Mesenchymal stem cell (in vitro differentiated cells and primary cell): ENCODE data around the gene SLC31A1.

Experiments
- DNase-seq: peaks from one replicate; pipeline ENCODE4 v3.0.0-alpha.2; 2013
- H2AFZ ChIP-seq: one replicate; pipeline ENCODE4 v1.6.1; 2013; ENCODE audit warnings: low read depth, mild to moderate bottlenecking, control low read depth, inconsistent platforms, low read length, moderate library complexity
- H2AK5ac ChIP-seq: 2 replicates; pipeline ENCODE4 v1.6.1; 2013; ENCODE audit warnings: low read length, moderate library complexity, mild to moderate bottlenecking, inconsistent platforms; ENCODE audit not compliant: severe bottlenecking
- H2BK120ac ChIP-seq: one replicate; pipeline ENCODE4 v1.6.1; 2013; ENCODE audit warnings: low read depth, mild to moderate bottlenecking, inconsistent platforms, low read length, moderate library complexity
- H2BK12ac ChIP-seq, 2 experiments: one replicate each; pipeline ENCODE4 v1.6.1; 2013; ENCODE audit warnings: inconsistent platforms in 2 of 2, low read length in 2 of 2, mild to moderate bottlenecking in 2 of 2, moderate library complexity in 2 of 2, control low read depth in 1 of 2
- H2BK15ac ChIP-seq: one replicate; pipeline ENCODE4 v1.6.1; 2013; ENCODE audit warnings: mild to moderate bottlenecking, low read depth, inconsistent platforms; ENCODE audit not compliant: poor library complexity, severe bottlenecking
- H2BK5ac ChIP-seq: 2 replicates; pipeline ENCODE4 v1.6.1; 2013; ENCODE audit warnings: low read depth, mild to moderate bottlenecking, low read length, control low read depth, inconsistent platforms; ENCODE audit not compliant: poor library complexity, severe bottlenecking
- H3K14ac ChIP-seq, 2 experiments: one replicate each; pipeline ENCODE4 v1.6.1; 2013; ENCODE audit warnings: inconsistent platforms in 2 of 2, low read length in 2 of 2, control low read depth in 1 of 2, mild to moderate bottlenecking in 1 of 2, moderate library complexity in 1 of 2
- H3K18ac ChIP-seq, 2 experiments: one replicate each; pipeline ENCODE4 v1.6.1; 2013; ENCODE audit warnings: inconsistent platforms in 2 of 2, low read length in 2 of 2, control low read depth in 1 of 2, low read depth in 1 of 2, mild to moderate bottlenecking in 1 of 2
- H3K23ac ChIP-seq, 2 experiments: one replicate each; pipeline ENCODE4 v1.6.1; 2013; ENCODE audit warnings: inconsistent platforms in 2 of 2, low read length in 2 of 2, mild to moderate bottlenecking in 2 of 2, moderate library complexity in 2 of 2, control low read depth in 1 of 2
- H3K27ac ChIP-seq: 2 replicates; pipeline ENCODE4 v1.5.1; 2013; ENCODE audit warnings: mild to moderate bottlenecking, moderate library complexity, low read length, control low read depth, inconsistent platforms; ENCODE audit not compliant: poor library complexity, severe bottlenecking
- H3K27me3 ChIP-seq, 2 experiments: 2 replicates each; pipeline versions ENCODE4 v1.6.1 to v1.7.0; 2013; ENCODE audit warnings: low read length in 2 of 2, mild to moderate bottlenecking in 2 of 2, moderate library complexity in 2 of 2, control low read depth in 1 of 2, inconsistent platforms in 1 of 2; ENCODE audit not compliant: control insufficient read depth in 1 of 2, insufficient read depth in 1 of 2
- H3K36me3 ChIP-seq, 2 experiments: 2 replicates each; pipeline versions ENCODE4 v1.6.1 to v1.7.0; 2013; ENCODE audit warnings: low read length in 2 of 2, control low read depth in 1 of 2, inconsistent platforms in 1 of 2, low read depth in 1 of 2, mild to moderate bottlenecking in 1 of 2; ENCODE audit not compliant: insufficient read depth in 2 of 2, control insufficient read depth in 1 of 2
- H3K4ac ChIP-seq, 2 experiments: one replicate each; pipeline ENCODE4 v1.6.1; 2013; ENCODE audit warnings: inconsistent platforms in 2 of 2, low read length in 2 of 2, mild to moderate bottlenecking in 2 of 2, moderate library complexity in 2 of 2, control low read depth in 1 of 2, low read depth in 1 of 2
- H3K4me1 ChIP-seq: 2 replicates; pipeline ENCODE4 v1.6.1; 2013; ENCODE audit warnings: low read depth, low read length, control low read depth; ENCODE audit not compliant: control insufficient read depth, insufficient read depth
- H3K4me2 ChIP-seq: 2 replicates; pipeline ENCODE4 v1.6.1; 2013; ENCODE audit warnings: low read length, mild to moderate bottlenecking, inconsistent platforms; ENCODE audit not compliant: poor library complexity, severe bottlenecking
- H3K4me3 ChIP-seq, 2 experiments: 2 replicates each; pipeline versions ENCODE4 v1.5.1 to v1.7.0; 2013; ENCODE audit warnings: low read length in 2 of 2, mild to moderate bottlenecking in 2 of 2, control low read depth in 1 of 2, low read depth in 1 of 2; ENCODE audit not compliant: insufficient read depth in 1 of 2
- H3K79me1 ChIP-seq: replicated peaks from 2 replicates; pipeline ENCODE4 v1.6.1; 2013; ENCODE audit warnings: mild to moderate bottlenecking, control low read depth, low read length, inconsistent platforms; ENCODE audit not compliant: poor library complexity, severe bottlenecking
- H3K9ac ChIP-seq: 2 replicates; pipeline ENCODE4 v1.7.0; 2013; ENCODE audit warnings: mild to moderate bottlenecking, low read length, moderate library complexity
- H3K9me3 ChIP-seq: 2 replicates; pipeline ENCODE4 v1.7.0; 2013; ENCODE audit warnings: mild to moderate bottlenecking, low read length; ENCODE audit not compliant: control insufficient read depth
- H4K8ac ChIP-seq: one replicate; pipeline ENCODE4 v1.6.1; 2013; ENCODE audit warnings: inconsistent platforms, mild to moderate bottlenecking, low read length, moderate library complexity
- H4K91ac ChIP-seq: one replicate; pipeline ENCODE4 v1.6.1; 2013; ENCODE audit warnings: mild to moderate bottlenecking, low read length, inconsistent platforms
- WGBS: methylation state at CpG from one replicate; pipeline ENCODE4 v1.1.7; 2013; ENCODE audit warnings: mixed read lengths; 5-methylcytosine and 5-hydroxymethylcytosine counted together

The SLC31A1 gene

DNA sequence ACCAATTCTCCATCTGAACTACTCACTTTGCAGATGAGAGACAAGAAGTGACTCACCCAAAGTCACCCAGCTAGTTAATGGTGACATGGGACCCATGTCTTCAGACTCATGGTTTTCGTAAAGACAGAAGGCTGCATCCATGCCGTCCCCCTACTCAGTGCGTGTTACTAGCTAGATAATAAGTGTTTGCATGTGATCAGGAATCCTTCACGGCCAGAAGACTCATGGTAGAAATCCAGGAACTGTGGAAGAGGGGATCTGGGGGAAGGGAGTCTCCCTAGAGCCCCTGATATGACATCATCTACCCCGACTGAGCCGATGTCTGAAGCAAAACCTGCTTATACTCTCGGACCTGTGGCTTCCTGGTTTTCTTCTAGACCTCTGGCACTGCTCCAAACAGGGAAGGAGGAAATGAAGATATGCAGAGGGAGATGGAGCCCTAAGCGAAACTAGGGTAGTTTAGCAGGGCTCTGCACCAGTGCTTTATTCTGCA lies 78.5 kb downstream of the SLC31A1 start:
- Histone ChIP-seq H3K9me3 (no peaks in the 10 kb centered on the region), H3K27me3 (peaks cover 7 to 32% of the 10 kb centered on the region in 2 experiments), H3K4me3 (no peak overlapping the region), H3K23ac (no peak overlapping the region), H2AFZ (no peak overlapping the region), H3K79me1 (no peaks in the 10 kb centered on the region), H3K4ac (no peak overlapping the region), H3K27ac (no peak overlapping the region), H4K91ac (no peak overlapping the region), H3K14ac (no peak overlapping the region), H2BK120ac (no peak overlapping the region), H2AK5ac (no peak overlapping the region), H3K9ac (no peak overlapping the region), H2BK15ac (no peak overlapping the region), H2BK12ac (no peak overlapping the region), H3K4me1 (peaks cover 4% of the 10 kb centered on the region), H3K18ac (no peak overlapping the region), H4K8ac (no peak overlapping the region), H3K4me2 (no peak overlapping the region), H3K36me3 (no peaks in the 10 kb centered on the region), H2BK5ac (no peak overlapping the region)
- DNase-seq, result no peak
- 88% methylated on average over 8 of the region's 8 CpGs for WGBS

DNA sequence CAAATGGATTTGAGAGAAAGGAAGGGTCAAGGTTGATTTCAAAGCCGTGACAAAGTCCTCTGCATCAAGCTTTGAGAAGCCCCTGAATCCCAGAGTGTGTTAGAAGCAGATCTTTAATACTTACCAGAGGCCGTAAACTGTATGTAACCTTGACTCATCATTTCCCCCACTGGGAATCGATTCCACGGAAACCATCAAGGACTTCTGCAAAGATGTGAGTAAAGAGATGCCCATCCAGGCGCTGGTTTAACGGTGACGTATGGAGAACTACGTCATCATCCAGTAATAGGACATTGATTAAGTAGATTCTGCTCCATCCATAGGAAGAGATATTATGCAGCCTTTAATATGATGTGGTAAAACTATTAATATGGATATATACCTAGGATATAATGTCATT lies 80.2 kb downstream of the SLC31A1 start:
- Histone ChIP-seq H4K8ac (no peak overlapping the region), H3K18ac (no peak overlapping the region), H2BK15ac (no peak overlapping the region), H2AFZ (no peak overlapping the region), H3K27me3 (peaks cover 7 to 32% of the 10 kb centered on the region in 2 experiments), H3K4ac (no peak overlapping the region), H2BK12ac (no peak overlapping the region), H2AK5ac (no peak overlapping the region), H3K9me3 (no peaks in the 10 kb centered on the region), H3K23ac (no peak overlapping the region), H3K9ac (no peak overlapping the region), H3K36me3 (no peaks in the 10 kb centered on the region), H3K4me1 (peaks cover 4% of the 10 kb centered on the region), H2BK5ac (no peak overlapping the region), H3K79me1 (no peaks in the 10 kb centered on the region), H2BK120ac (no peak overlapping the region), H3K14ac (no peak overlapping the region), H3K4me3 (no peak overlapping the region), H4K91ac (no peak overlapping the region), H3K4me2 (no peak overlapping the region), H3K27ac (no peak overlapping the region)
- 70% methylated on average over 4 of the region's 8 CpGs for WGBS
- no peak for DNase-seq

DNA sequence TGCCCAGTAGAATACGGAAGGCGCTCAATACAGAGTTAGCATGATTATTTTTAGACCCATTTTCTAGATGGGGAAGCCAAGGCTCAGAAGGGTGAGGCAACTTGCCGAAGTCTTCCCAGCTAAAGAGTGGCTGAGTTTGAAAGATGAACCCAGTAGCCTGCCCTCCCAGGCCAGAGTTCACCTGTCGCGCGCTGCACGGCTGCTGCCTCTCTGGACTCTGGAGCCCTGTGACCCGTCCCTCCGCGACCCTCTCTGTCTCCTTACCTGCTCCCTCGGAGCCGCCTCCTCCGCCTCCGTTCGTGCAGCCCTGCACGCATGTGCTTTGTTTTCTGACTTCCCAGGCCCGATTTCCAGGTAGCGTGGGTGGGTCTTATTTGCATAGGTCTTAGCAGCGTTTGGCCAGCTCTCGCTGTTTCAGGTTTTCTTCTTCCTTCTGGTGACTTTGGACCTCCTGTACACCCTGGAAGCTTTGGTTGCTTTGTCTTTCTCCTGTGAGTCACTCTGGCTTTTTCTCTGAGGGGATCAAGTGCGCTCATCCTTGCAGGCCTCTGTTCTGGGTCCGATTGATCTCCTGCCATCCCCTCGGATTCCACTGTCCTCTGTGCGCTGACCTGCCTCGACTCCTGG lies 81.6 kb downstream of the SLC31A1 start, which contains the start of gene RNF183:
TSS of gene RNF183 (minus strand) at position 585 of the 627 bp plus-strand sequence. CDS start 5,192 bp downstream, outside the sequence.
- H3K36me3 ChIP-seq, result no peaks in the 10 kb centered on the region
- H3K4me3 ChIP-seq, result no peak within 1 kb of the TSS
- H2BK12ac ChIP-seq, result no peak within 1 kb of the TSS
- no peak within 1 kb of the TSS for H2BK15ac ChIP-seq
- no peak within 1 kb of the TSS for H3K4ac ChIP-seq
- WGBS, result 81% methylated on average over 25 of the region's 25 CpGs
- DNase-seq, result no peak
- no peaks in the 10 kb centered on the region for H3K9me3 ChIP-seq
- no peak within 1 kb of the TSS for H4K8ac ChIP-seq
- no peak within 1 kb of the TSS for H4K91ac ChIP-seq
- H3K9ac ChIP-seq, result no peak within 1 kb of the TSS
- H3K23ac ChIP-seq, result no peak within 1 kb of the TSS
- no peak within 1 kb of the TSS for H2AK5ac ChIP-seq
- no peak within 1 kb of the TSS for H2AFZ ChIP-seq
- H3K18ac ChIP-seq, result no peak within 1 kb of the TSS
- peaks cover 8% of the 10 kb centered on the region for H3K4me1 ChIP-seq
- no peak within 1 kb of the TSS for H2BK120ac ChIP-seq
- H3K4me2 ChIP-seq, result no peak within 1 kb of the TSS
- H3K27ac ChIP-seq, result no peak within 1 kb of the TSS
- no peaks in the 10 kb centered on the region for H3K79me1 ChIP-seq
- H3K27me3 ChIP-seq, result peaks cover 7 to 32% of the 10 kb centered on the region in 2 experiments
- H3K14ac ChIP-seq, result no peak within 1 kb of the TSS
- no peak within 1 kb of the TSS for H2BK5ac ChIP-seq

DNA sequence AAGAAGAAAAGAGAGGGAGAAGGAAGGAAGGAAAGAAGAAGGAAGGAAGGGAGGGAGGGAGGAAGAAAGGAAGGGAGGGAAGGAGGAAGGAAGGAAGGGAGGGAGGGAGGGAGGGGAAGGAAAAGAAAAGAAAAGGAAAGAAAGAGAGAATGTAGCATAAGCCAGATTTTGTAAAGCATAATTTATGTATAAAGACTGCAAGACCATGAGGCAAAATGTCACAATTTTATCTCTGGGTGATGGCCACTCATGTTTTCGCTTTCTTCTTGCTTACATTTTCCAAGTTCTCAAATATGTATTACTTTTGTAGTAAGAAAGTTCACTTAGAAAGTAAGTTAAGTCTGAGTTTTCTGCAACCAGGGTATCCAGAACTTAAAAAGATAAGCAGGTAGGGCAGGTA lies 85.2 kb downstream of the SLC31A1 start:
- Histone ChIP-seq H2BK15ac (no peak overlapping the region), H3K4me1 (peaks cover 8% of the 10 kb centered on the region), H3K18ac (no peak overlapping the region)

More for the DNA sequence above, 85.2 kb downstream of the SLC31A1 start:
- Histone ChIP-seq H3K4me2 (no peak overlapping the region), H3K4ac (no peak overlapping the region), H3K14ac (no peak overlapping the region), H2BK120ac (no peak overlapping the region), H2BK5ac (no peak overlapping the region), H2AK5ac (no peak overlapping the region), H3K9me3 (no peaks in the 10 kb centered on the region), H3K36me3 (no peaks in the 10 kb centered on the region), H3K79me1 (no peaks in the 10 kb centered on the region), H4K91ac (no peak overlapping the region), H3K27me3 (peaks cover 4 to 11% of the 10 kb centered on the region in 2 experiments), H3K9ac (no peak overlapping the region), H3K4me3 (no peak overlapping the region), H2AFZ (no peak overlapping the region), H4K8ac (no peak overlapping the region), H3K23ac (no peak overlapping the region), H2BK12ac (no peak overlapping the region), H3K27ac (no peak overlapping the region)
- DNase-seq, result no peak
- WGBS, result no CpG with 5 or more reads among the region's 1 CpG
